ENCODE measurements around the gene FAM81A.

DNA sequence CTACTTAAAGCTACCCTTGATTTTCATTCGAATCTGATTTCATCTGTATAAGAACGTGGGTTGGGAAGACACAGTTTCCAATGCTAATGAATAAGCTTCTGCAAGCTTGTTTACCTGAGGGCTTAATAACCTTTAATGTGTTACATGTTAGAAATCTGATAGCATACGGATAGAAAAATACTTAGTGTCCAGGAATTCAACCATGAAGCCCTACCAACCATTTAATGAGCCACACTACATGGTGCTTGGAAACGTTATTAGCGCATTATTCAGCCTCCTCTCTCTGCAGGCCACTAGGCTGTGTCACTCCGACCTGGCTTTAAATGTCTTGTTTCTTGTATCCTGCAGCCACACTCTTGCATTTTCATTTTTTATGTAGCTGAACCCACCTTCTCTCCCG is 1.6 kb downstream of the FAM81A start:
- TF ChIP-seq EZH2phosphoT487 (IDR thresholded peaks at IDR 0.05): no peak
- TF ChIP-seq, protein P1, sequence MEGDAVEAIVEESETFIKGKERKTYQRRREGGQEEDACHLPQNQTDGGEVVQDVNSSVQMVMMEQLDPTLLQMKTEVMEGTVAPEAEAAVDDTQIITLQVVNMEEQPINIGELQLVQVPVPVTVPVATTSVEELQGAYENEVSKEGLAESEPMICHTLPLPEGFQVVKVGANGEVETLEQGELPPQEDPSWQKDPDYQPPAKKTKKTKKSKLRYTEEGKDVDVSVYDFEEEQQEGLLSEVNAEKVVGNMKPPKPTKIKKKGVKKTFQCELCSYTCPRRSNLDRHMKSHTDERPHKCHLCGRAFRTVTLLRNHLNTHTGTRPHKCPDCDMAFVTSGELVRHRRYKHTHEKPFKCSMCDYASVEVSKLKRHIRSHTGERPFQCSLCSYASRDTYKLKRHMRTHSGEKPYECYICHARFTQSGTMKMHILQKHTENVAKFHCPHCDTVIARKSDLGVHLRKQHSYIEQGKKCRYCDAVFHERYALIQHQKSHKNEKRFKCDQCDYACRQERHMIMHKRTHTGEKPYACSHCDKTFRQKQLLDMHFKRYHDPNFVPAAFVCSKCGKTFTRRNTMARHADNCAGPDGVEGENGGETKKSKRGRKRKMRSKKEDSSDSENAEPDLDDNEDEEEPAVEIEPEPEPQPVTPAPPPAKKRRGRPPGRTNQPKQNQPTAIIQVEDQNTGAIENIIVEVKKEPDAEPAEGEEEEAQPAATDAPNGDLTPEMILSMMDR (IDR thresholded peaks at IDR 0.05): no peak
